ENCODE data around the gene ERBB2. TPM values are rescaled to one million over a fixed set of nuclear protein-coding genes. Genes with fewer than 3 reads are reported as not detected.
A peak's percentile ranks its signal among the peaks of the same experiment; 100 is the strongest.

ERBB2 gene
- total RNA-seq, 1 donor from 2014 or later, result 96.1 TPM

- H3K27ac ChIP-seq, result peak overlapping the region; percentile 85
- no peaks in the 10 kb centered on the region for H3K9me3 ChIP-seq
- intact Hi-C loops (cut with DNase I), result no loop called here
- TF ChIP-seq, protein P1, sequence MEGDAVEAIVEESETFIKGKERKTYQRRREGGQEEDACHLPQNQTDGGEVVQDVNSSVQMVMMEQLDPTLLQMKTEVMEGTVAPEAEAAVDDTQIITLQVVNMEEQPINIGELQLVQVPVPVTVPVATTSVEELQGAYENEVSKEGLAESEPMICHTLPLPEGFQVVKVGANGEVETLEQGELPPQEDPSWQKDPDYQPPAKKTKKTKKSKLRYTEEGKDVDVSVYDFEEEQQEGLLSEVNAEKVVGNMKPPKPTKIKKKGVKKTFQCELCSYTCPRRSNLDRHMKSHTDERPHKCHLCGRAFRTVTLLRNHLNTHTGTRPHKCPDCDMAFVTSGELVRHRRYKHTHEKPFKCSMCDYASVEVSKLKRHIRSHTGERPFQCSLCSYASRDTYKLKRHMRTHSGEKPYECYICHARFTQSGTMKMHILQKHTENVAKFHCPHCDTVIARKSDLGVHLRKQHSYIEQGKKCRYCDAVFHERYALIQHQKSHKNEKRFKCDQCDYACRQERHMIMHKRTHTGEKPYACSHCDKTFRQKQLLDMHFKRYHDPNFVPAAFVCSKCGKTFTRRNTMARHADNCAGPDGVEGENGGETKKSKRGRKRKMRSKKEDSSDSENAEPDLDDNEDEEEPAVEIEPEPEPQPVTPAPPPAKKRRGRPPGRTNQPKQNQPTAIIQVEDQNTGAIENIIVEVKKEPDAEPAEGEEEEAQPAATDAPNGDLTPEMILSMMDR (IDR thresholded peaks at IDR 0.05), result no peak
- peak overlapping the region; percentile 18 for H3K4me3 ChIP-seq
- peaks cover 74% of the 10 kb centered on the region for H3K36me3 ChIP-seq
- ATAC-seq (no peak), DNase-seq (no peak)
- H3K27me3 ChIP-seq (ENCODE audit: low read depth), result no peaks in the 10 kb centered on the region
- peaks cover 61% of the 10 kb centered on the region for H3K4me1 ChIP-seq
Observed at GRCh38 chr17:39660011-39660360, 39.9 kb upstream of the ERBB2 start.

- Histone ChIP-seq H3K27ac (peak overlapping the region; percentile 85), H3K36me3 (peaks cover 67% of the 10 kb centered on the region), H3K27me3 (ENCODE audit: low read depth) (peaks cover under 1% of the 10 kb centered on the region), H3K9me3 (no peaks in the 10 kb centered on the region), H3K4me3 (peak overlapping the region; percentile 27), H3K4me1 (peaks cover 67% of the 10 kb centered on the region)
- DNase-seq, result no peak
- intact Hi-C loops (cut with DNase I), result no loop called here
- ATAC-seq, result peak; percentile 9 to 24
- TF ChIP-seq, protein P1 (IDR thresholded peaks at IDR 0.05), result no peak
Observed at GRCh38 chr17:39660397-39661385, 39.2 kb upstream of the ERBB2 start.

DNA sequence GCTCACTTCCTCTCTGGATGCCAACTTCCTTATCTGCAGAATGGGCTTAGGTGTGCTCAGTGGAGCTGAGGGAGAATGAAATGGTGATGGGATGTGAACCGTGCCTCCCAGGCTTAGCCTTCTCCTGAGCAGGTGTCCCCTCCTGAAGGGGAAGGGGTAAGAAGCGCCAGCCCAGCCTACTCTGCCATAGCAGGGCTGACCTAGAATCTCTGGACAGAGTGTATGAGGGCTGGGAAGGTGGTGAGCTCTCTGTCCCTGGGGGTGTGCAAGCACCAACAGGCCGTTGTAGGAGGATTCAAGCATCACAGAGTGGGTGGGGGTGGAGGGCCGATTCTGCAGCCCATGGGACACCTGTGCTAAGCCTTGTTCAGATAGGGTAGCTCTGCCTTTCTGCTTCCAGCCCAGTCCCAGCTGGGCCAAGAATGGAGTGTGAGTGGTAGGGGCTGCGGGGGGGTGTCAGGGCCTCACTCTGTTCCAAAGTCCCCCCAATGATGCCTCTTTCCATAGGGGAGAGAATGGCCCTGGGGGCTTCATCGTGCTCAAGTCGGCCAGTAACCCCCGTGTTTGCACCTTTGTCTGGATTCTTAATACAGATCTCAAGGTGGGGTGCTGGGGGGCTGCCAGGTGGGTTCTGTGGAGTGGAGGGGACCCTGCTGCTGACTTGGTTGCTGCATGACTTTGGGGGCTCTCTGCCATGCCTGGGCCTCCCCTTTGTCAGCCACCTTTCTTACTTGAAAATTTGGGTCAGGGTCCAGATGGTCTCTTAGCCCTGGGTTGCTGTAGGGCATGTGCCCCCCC lies 37.9 kb upstream of the ERBB2 start:
- DNase-seq (no peak), ATAC-seq (no peak)
- peaks cover 12% of the 10 kb centered on the region for H3K27me3 ChIP-seq (ENCODE audit: low read depth)
- peak overlapping the region; percentile 85 for H3K27ac ChIP-seq
- intact Hi-C loops (cut with DNase I), result no loop called here
- TF ChIP-seq, protein P1 (IDR thresholded peaks at IDR 0.05), result no peak
- H3K36me3 ChIP-seq, result peaks cover 60% of the 10 kb centered on the region
- H3K4me1 ChIP-seq, result peaks cover 78% of the 10 kb centered on the region
- peak overlapping the region; percentile 27 for H3K4me3 ChIP-seq
- no peaks in the 10 kb centered on the region for H3K9me3 ChIP-seq

DNA sequence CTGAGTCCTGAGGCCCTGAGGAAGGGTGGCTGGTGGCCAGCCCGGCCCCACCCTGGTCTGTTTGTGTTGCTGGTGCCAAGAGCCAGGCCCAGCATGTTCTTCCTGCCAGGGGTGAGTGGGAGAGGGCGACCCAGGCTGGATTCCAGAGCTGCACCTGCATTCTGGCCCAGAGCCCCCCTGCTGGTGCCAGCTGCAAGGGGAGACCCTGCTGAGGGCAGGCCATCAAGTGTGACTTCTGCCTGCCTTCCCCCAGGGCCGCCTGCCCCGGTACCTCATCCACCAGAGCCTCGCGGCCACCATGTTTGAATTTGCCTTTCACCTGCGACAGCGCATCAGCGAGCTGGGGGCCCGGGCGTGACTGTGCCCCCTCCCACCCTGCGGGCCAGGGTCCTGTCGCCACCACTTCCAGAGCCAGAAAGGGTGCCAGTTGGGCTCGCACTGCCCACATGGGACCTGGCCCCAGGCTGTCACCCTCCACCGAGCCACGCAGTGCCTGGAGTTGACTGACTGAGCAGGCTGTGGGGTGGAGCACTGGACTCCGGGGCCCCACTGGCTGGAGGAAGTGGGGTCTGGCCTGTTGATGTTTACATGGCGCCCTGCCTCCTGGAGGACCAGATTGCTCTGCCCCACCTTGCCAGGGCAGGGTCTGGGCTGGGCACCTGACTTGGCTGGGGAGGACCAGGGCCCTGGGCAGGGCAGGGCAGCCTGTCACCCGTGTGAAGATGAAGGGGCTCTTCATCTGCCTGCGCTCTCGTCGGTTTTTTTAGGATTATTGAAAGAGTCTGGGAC lies 37.1 kb upstream of the ERBB2 start:
- ATAC-seq, result peak in 1 of 2 donors; percentile 22
- intact Hi-C loops (cut with DNase I), result no loop called here
- Histone ChIP-seq H3K27me3 (ENCODE audit: low read depth) (peaks cover 20% of the 10 kb centered on the region), H3K36me3 (peaks cover 52% of the 10 kb centered on the region), H3K4me3 (no peak overlapping the region), H3K4me1 (peaks cover 85% of the 10 kb centered on the region), H3K27ac (peak overlapping the region; percentile 85), H3K9me3 (no peaks in the 10 kb centered on the region)
- no peak for DNase-seq
- TF ChIP-seq, protein P1 (IDR thresholded peaks at IDR 0.05), result no peak

- H3K36me3 ChIP-seq, result peaks cover 48% of the 10 kb centered on the region
- H3K27ac ChIP-seq, result peak overlapping the region; percentile 85
- no peak for DNase-seq
- no peaks in the 10 kb centered on the region for H3K9me3 ChIP-seq
- peaks cover 87% of the 10 kb centered on the region for H3K4me1 ChIP-seq
- peaks cover 24% of the 10 kb centered on the region for H3K27me3 ChIP-seq (ENCODE audit: low read depth)
- ATAC-seq, result no peak
- intact Hi-C loops (cut with DNase I), result no loop called here
- H3K4me3 ChIP-seq, result no peak overlapping the region
- TF ChIP-seq, protein P1 (IDR thresholded peaks at IDR 0.05), result no peak
Observed at GRCh38 chr17:39663340-39663687, 36.5 kb upstream of the ERBB2 start.

Measured in lower lobe of right lung (tissue), 2 donors.